Inflammatory macrophage treated with lipopolysaccharide for 4 hours (primary cell): ENCODE results near the gene DNLZ.

ENCODE experiments used
- DNase-seq: peaks from one replicate; pipeline ENCODE4 v3.0.0-alpha.2; 2020

Gene DNLZ

GRCh38 chr9:136374183-136374575, 10.6 kb upstream of the DNLZ start:
- DNase-seq = no peak

GRCh38 chr9:136373300-136374182, 10.0 kb upstream of the DNLZ start, which contains the start of gene CARD9:
Gene CARD9 (minus strand): TSS chr9:136373669. CDS start chr9:136372078, 1,591 bp downstream.
- DNase-seq = peak; percentile 91

GRCh38 chr9:136372561-136373299, 9.2 kb upstream of the DNLZ start:
- DNase-seq = peak; percentile 85

- DNase-seq = no peak
Observed at GRCh38 chr9:136372006-136372405, 8.5 kb upstream of the DNLZ start.

- DNase-seq = no peak
Observed at GRCh38 chr9:136371533-136371880, 8.0 kb upstream of the DNLZ start.

GRCh38 chr9:136370687-136371532, 7.4 kb upstream of the DNLZ start:
- no peak for DNase-seq

GRCh38 chr9:136370037-136370436, 6.5 kb upstream of the DNLZ start:
- DNase-seq = no peak

- DNase-seq = no peak
Observed at GRCh38 chr9:136368190-136368589, 4.6 kb upstream of the DNLZ start.

- DNase-seq = no peak
Observed at GRCh38 chr9:136367296-136368145, 4.0 kb upstream of the DNLZ start.

- DNase-seq = no peak
Observed at GRCh38 chr9:136366826-136367225, 3.3 kb upstream of the DNLZ start.

- peak; percentile 63 for DNase-seq
Observed at GRCh38 chr9:136365775-136366222, 2.3 kb upstream of the DNLZ start.

GRCh38 chr9:136364942-136365774, 1.6 kb upstream of the DNLZ start:
- DNase-seq = no peak

GRCh38 chr9:136363949-136364748, 605 bp upstream of the DNLZ start:
- DNase-seq = no peak

GRCh38 chr9:136362450-136362784, 1.1 kb downstream of the DNLZ start:
- no peak for DNase-seq

GRCh38 chr9:136361754-136362449, 1.6 kb downstream of the DNLZ start:
- DNase-seq = no peak

GRCh38 chr9:136361047-136361753, 2.3 kb downstream of the DNLZ start:
- DNase-seq = no peak

- no peak for DNase-seq
Observed at GRCh38 chr9:136359774-136360718, 3.5 kb downstream of the DNLZ start.

- DNase-seq = no peak
Observed at GRCh38 chr9:136358888-136359287, 4.7 kb downstream of the DNLZ start.
